Measurements from ENCODE around the gene SHISA3.

GRCh38 chr4:42352049-42352448 is 45.2 kb upstream of the SHISA3 start:
- TF ChIP-seq CTCF (IDR thresholded peaks at IDR 0.05) = no peak
- TF ChIP-seq POLR2A (IDR thresholded peaks at IDR 0.05) = no peak

All from prostate gland (tissue), 2 donors.